HepG2 (cell line): ENCODE results near the gene NPDC1. TPM values are rescaled to one million over a fixed set of nuclear protein-coding genes. Genes with fewer than 3 reads are reported as not detected.

ENCODE experiments used
- ARNT2 ChIP-seq: sonication (generic); formaldehyde crosslinking; IDR thresholded peaks from 2 replicates; pipeline ENCODE4 v1.8.0; 2022; ENCODE audit warnings: mild to moderate bottlenecking, low read depth, missing genetic modification reagents, moderate library complexity
- CENPX ChIP-seq: sonication (generic); formaldehyde crosslinking; IDR thresholded peaks from 2 replicates; pipeline ENCODE4 v1.9.0; 2021; ENCODE audit warnings: mild to moderate bottlenecking, missing genetic modification reagents, moderate library complexity
- FIP1L1 ChIP-seq: fragments of 200-400 bp; formaldehyde crosslinking; IDR thresholded peaks from 2 replicates; pipeline ENCODE4 v1.6.1; 2018; ENCODE audit warnings: low read depth, mild to moderate bottlenecking, low read length, moderate library complexity, borderline replicate concordance; ENCODE audit not compliant: insufficient read depth
- ISL2 ChIP-seq: sonication (generic); formaldehyde crosslinking; IDR thresholded peaks from 2 replicates; pipeline ENCODE4 v1.5.0; 2020; ENCODE audit warnings: missing genetic modification reagents
- MATR3 ChIP-seq: sonication (generic); formaldehyde crosslinking; IDR thresholded peaks from 2 replicates; pipeline ENCODE4 v1.4.0; 2020; ENCODE audit warnings: missing genetic modification reagents
- MXD4 ChIP-seq: IDR thresholded peaks from 2 replicates; pipeline ENCODE4 v1.6.1; 2016; ENCODE audit warnings: mild to moderate bottlenecking, missing biosample characterization, missing genetic modification reagents
- NFYC ChIP-seq: IDR thresholded peaks from 2 replicates; pipeline ENCODE4 v1.6.1; 2016; ENCODE audit warnings: missing genetic modification reagents, missing compliant biosample characterization
- NKX3-1 ChIP-seq: sonication (generic); formaldehyde crosslinking; IDR thresholded peaks from 2 replicates; pipeline ENCODE4 v1.5.0; 2020; ENCODE audit warnings: missing genetic modification reagents
- PAX8 ChIP-seq: sonication (generic); formaldehyde crosslinking; IDR thresholded peaks from 2 replicates; pipeline ENCODE4 v1.8.0; 2022; ENCODE audit warnings: mild to moderate bottlenecking, missing genetic modification reagents, borderline replicate concordance
- PCBP2 ChIP-seq: fragments of 200-400 bp; formaldehyde crosslinking; optimal IDR thresholded peaks from 2 replicates; pipeline ENCODE3; 2018; ENCODE audit warnings: low read length, low read depth; ENCODE audit not compliant: poor library complexity, severe bottlenecking
- PHF20 ChIP-seq: sonication (generic); formaldehyde crosslinking; IDR thresholded peaks from 2 replicates; pipeline ENCODE4 v1.5.0; 2020; ENCODE audit warnings: mild to moderate bottlenecking, missing genetic modification reagents
- PHF8 ChIP-seq: sonication (generic); formaldehyde crosslinking; IDR thresholded peaks from 2 replicates; pipeline ENCODE4 v1.5.0; 2020; ENCODE audit warnings: missing genetic modification reagents
- PRMT3 ChIP-seq: sonication (generic); formaldehyde crosslinking; IDR thresholded peaks from 2 replicates; pipeline ENCODE4 v1.8.1; 2022; ENCODE audit warnings: low read depth, mild to moderate bottlenecking, moderate library complexity, missing genetic modification reagents, borderline replicate concordance
- SIX1 ChIP-seq: sonication (generic); formaldehyde crosslinking; IDR thresholded peaks from 2 replicates; pipeline ENCODE4 v1.4.0; 2020; ENCODE audit warnings: missing genetic modification reagents, borderline replicate concordance
- SMAD9 ChIP-seq: sonication (generic); formaldehyde crosslinking; IDR thresholded peaks from 2 replicates; pipeline ENCODE4 v1.5.1; 2020; ENCODE audit warnings: mild to moderate bottlenecking, missing genetic modification reagents
- ZFP41 ChIP-seq: sonication (generic); formaldehyde crosslinking; IDR thresholded peaks from 2 replicates; pipeline ENCODE4 v1.4.0; 2020; ENCODE audit warnings: mild to moderate bottlenecking, missing genetic modification reagents, borderline replicate concordance
- ZNF12 ChIP-seq: sonication (generic); formaldehyde crosslinking; IDR thresholded peaks from 2 replicates; pipeline ENCODE4 v1.5.0; 2020; ENCODE audit warnings: missing genetic modification reagents
- ZNF3 ChIP-seq: IDR thresholded peaks from 2 replicates; pipeline ENCODE4 v1.7.0; 2017; ENCODE audit warnings: inconsistent platforms
- ZNF33A ChIP-seq: sonication (generic); formaldehyde crosslinking; IDR thresholded peaks from 2 replicates; pipeline ENCODE4 v1.5.1; 2020; ENCODE audit warnings: missing genetic modification reagents, mild to moderate bottlenecking, moderate library complexity, borderline replicate concordance
- ZNF354B ChIP-seq: sonication (generic); formaldehyde crosslinking; IDR thresholded peaks from 2 replicates; pipeline ENCODE4 v1.8.0; 2022; ENCODE audit warnings: mild to moderate bottlenecking, missing genetic modification reagents
- ZNF367 ChIP-seq: sonication (generic); formaldehyde crosslinking; IDR thresholded peaks from 2 replicates; pipeline ENCODE4 v1.4.0; 2020; ENCODE audit warnings: missing genetic modification reagents, borderline replicate concordance
- ZNF577 ChIP-seq: sonication (generic); formaldehyde crosslinking; IDR thresholded peaks from 2 replicates; pipeline ENCODE4 v1.4.0; 2020; ENCODE audit warnings: mild to moderate bottlenecking, low read depth, missing genetic modification reagents, borderline replicate concordance
- ZNF724P ChIP-seq: sonication (generic); formaldehyde crosslinking; IDR thresholded peaks from 2 replicates; pipeline ENCODE4 v1.8.0; 2022; ENCODE audit warnings: missing genetic modification reagents, borderline replicate concordance
- polyA plus RNA-seq, 8 experiments: library from polyadenylated mRNA; depleted of rRNA in 3 of 8; stranded (reverse) in 7 of 8; unstranded in 1 of 8; fragments of >200 nt; fragmentation: Illumina TruSeq in 4 of 8; extraction: Trizol in 4 of 8; gene quantifications; 2 replicates each; pipeline versions ENCODE4 v1.2.1 to v1.2.3, GENCODE V29; 2011 to 2016; ENCODE audit warnings: low read depth in 4 of 8, missing spikeins in 1 of 8, mixed read lengths in 1 of 8; ENCODE audit not compliant: insufficient read depth in 1 of 8
- total RNA-seq, 5 experiments: library from RNA; depleted of rRNA; stranded (reverse); fragments of >200 nt; fragmentation: Illumina TruSeq; extraction: Trizol; gene quantifications; 2 replicates each; pipeline ENCODE4 v1.2.3, GENCODE V29; 2016; ENCODE audit warnings: low read depth in 1 of 5
- TF ChIP-seq, protein P1 (sequence below): sonication (generic); formaldehyde crosslinking; IDR thresholded peaks from 2 replicates; pipeline ENCODE4 v1.5.1; 2020; ENCODE audit warnings: missing genetic modification reagents, mild to moderate bottlenecking, borderline replicate concordance
- TF ChIP-seq, protein P2 (sequence below): sonication (generic); formaldehyde crosslinking; conservative IDR thresholded peaks from 2 replicates; pipeline ENCODE4 v1.8.0; 2022; ENCODE audit warnings: low read depth, missing genetic modification reagents

NPDC1 gene
- total and polyA plus RNA-seq, 2 of the 13 experiments (the other 11 are each of a cell fraction or from before 2014, with no cell fraction given) = 0.84 to 5.4 TPM

DNA sequence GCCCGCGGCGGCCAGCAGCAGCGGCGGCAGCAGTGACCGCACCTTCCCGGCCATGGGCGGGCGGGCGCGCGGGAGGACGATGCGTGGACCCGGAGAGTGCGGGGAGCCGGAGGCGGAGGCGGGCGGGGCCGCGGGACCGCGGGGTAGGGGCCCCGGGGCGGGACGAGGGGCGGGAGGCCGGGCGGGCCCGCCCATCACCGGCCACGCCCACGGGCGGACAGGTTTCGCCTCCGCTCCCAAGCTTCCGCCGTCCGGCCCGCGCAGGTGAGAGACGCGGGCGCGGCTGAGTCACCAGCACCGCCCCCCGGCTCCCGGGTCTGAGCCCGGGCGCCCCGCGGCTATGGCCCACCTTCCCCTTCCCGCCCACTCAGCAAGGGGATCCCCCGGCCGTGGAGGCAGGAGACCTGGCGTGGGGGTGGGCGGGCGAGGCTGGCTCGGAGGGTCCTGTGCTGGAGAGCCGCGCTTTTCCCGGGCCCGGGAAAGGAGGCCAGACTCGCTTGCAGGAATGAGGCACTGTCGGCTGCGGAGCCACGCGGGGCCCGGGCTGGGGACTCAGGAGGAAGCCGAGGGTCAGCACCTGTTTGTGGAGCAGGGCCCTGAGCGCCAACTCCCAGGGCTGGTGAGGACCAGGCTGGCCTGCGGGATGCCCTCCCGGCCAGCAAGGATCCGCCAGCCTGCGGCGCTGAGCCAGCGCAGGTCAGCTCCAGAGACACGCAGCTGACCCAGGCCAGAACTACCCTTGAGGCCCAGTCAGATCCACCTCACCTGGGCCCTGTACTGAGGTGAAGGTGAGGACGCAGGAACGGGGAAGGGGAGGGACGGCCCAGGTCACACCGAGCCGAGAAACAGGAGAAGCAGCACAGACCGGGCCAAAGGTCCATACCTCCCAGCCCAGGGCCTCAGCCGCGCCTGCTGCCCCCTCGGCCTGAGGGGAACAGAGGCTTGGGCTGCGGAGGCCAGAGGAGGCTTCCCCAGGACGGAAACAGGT lies 8.3 kb upstream of the NPDC1 start, which contains the start of gene ENTPD2 (continued):
- TF ChIP-seq FIP1L1 = no peak
- TF ChIP-seq NFYC = no peak
- no peak for TF ChIP-seq PRMT3 (CRISPR knock-in tag)
- no peak for TF ChIP-seq PAX8 (CRISPR knock-in tag)
- no peak for TF ChIP-seq MXD4 (CRISPR knock-in tag)
- no peak for TF ChIP-seq CENPX (CRISPR knock-in tag)
- TF ChIP-seq, protein P1, sequence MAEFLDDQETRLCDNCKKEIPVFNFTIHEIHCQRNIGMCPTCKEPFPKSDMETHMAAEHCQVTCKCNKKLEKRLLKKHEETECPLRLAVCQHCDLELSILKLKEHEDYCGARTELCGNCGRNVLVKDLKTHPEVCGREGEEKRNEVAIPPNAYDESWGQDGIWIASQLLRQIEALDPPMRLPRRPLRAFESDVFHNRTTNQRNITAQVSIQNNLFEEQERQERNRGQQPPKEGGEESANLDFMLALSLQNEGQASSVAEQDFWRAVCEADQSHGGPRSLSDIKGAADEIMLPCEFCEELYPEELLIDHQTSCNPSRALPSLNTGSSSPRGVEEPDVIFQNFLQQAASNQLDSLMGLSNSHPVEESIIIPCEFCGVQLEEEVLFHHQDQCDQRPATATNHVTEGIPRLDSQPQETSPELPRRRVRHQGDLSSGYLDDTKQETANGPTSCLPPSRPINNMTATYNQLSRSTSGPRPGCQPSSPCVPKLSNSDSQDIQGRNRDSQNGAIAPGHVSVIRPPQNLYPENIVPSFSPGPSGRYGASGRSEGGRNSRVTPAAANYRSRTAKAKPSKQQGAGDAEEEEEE (CRISPR knock-in tag) = no peak
- no peak for TF ChIP-seq ZNF3 (CRISPR knock-in tag)
- TF ChIP-seq NKX3-1 = no peak
- TF ChIP-seq ZNF577 (CRISPR knock-in tag) = no peak
- no peak for TF ChIP-seq ZNF33A
- peak; percentile 53 for TF ChIP-seq PHF8 (CRISPR knock-in tag)
- 0 out of 2 replicates have a peak, but pooled peaks have one; percentile 28 for TF ChIP-seq ZFP41 (CRISPR knock-in tag)
- no peak for TF ChIP-seq MATR3 (CRISPR knock-in tag)
- TF ChIP-seq ZNF367 (CRISPR knock-in tag) = no peak
- TF ChIP-seq ZNF354B (CRISPR knock-in tag) = no peak
- TF ChIP-seq ZNF724P (CRISPR knock-in tag) = no peak
- TF ChIP-seq, protein P2, sequence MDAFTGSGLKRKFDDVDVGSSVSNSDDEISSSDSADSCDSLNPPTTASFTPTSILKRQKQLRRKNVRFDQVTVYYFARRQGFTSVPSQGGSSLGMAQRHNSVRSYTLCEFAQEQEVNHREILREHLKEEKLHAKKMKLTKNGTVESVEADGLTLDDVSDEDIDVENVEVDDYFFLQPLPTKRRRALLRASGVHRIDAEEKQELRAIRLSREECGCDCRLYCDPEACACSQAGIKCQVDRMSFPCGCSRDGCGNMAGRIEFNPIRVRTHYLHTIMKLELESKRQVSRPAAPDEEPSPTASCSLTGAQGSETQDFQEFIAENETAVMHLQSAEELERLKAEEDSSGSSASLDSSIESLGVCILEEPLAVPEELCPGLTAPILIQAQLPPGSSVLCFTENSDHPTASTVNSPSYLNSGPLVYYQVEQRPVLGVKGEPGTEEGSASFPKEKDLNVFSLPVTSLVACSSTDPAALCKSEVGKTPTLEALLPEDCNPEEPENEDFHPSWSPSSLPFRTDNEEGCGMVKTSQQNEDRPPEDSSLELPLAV = no peak
- TF ChIP-seq PHF20 = 0 out of 2 replicates have a peak, but pooled peaks have one; percentile 10
- TF ChIP-seq SIX1 (CRISPR knock-in tag) = no peak
- TF ChIP-seq ISL2 (CRISPR knock-in tag) = 0 out of 2 replicates have a peak, but pooled peaks have one; percentile 45
- peak; percentile 72; the same call in 1 of the 2 replicates for TF ChIP-seq ARNT2 (CRISPR knock-in tag)
- no peak for TF ChIP-seq ZNF12 (CRISPR knock-in tag)
- TF ChIP-seq SMAD9 (CRISPR knock-in tag) = no peak
- TF ChIP-seq PCBP2 = no peak
